ENCODE results near the gene EMC9.

Gene EMC9

DNA sequence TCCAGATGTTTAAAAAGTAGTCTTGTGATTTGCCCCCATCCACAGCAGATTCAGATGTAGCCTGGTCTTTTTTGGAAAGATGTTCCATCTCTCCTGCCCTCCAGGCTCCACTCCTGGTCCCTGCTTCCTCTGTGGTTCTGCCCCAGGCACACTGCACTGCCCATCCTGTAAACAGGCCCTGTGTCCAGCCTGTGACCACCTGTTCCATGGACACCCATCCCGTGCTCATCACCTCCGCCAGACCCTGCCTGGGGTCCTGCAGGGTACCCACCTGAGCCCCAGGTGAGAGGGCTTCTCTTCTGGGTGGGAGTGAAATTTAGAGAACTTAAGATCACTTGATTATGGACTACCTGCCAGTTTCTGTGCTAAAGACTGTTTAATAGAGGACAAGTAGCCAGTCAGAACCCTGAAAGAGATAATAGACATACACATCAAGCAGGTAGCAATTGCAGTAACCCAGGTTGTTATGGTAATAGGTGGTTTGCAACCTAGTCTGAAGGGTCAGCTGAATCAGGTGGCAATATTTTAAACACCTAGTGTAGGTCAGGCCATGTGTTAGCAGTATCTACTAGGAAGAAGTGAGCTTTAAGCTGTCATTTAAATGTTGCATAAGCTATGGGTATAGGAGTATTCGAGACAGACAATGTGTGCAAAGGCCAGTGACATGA, 8.0 kb upstream of the EMC9 start:
- in situ Hi-C loops (cut with MboI; ENCODE audit: low sequenced_read_pairs), result no loop called here

DNA sequence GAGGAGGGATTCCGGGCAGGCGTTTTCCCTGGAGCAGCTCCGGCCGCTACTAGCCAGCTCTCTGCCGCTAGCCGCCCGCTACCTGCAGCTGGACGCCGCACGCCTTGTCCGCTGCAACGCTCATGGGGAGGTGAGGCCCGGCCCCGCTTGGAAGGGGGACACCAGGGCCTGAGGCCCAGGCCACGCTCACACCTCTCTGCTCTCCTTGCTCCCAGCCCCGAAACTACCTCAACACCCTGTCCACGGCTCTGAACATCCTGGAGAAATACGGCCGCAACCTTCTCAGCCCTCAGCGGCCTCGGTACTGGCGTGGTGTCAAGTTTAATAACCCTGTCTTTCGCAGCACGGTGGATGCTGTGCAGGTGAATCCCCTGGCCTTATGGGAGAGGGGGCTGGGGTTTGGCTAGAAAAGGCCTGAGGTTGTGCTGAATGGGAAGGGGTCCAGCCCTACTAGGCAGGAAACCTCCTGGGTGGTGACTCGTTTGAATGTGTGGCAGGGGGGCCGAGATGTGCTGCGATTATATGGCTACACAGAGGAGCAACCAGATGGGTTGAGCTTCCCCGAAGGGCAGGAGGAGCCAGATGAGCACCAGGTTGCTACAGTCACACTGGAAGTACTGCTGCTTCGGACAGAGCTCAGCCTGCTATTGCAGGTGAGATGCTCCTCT, 6.5 kb upstream of the EMC9 start:
- in situ Hi-C loops (cut with MboI; ENCODE audit: low sequenced_read_pairs), result no loop called here

DNA sequence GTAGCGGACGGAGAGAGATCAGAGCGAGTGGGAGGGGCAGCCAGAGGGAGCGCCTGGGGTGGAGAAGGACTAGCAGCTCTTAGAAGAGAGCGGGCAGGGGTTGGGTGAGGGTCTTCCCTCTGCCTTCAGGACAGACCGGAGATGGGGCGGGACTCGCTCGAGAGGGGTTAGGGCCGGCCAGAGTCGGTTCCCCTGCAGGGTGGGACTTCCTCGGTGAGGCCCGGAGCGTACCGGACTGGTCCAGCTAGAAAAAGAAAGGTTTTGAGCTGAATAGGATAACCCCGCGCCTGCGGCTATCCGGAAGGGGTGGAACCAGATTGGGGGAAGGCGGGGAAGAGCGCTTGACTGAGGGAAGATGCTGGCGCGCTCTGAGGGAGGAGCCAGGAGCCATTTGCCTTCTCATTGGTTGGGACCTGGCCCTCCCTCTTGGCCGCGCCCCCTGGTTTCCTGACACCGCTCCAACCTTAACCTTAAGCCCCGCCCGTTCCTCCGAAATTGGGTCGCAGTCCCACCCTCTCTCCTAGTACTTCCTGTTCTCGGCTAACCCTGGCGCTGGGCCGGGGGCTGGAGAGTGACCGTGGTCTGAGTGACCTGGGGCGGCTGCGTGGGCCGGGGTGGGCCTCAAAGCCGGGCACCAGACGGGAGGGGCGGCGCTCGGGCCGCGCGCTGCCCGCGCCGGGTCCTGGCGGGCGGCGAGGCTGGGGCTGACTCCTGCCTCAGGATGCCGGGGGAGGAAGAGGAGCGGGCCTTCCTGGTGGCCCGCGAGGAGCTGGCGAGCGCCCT, 5.8 kb upstream of the EMC9 start, which contains the start of gene RNF31:
Gene RNF31 (plus strand): TSS at position 521 of the 783 bp plus-strand sequence. CDS start 201 bp downstream, at position 722.
- in situ Hi-C loops (cut with MboI; ENCODE audit: low sequenced_read_pairs), result no loop called here

DNA sequence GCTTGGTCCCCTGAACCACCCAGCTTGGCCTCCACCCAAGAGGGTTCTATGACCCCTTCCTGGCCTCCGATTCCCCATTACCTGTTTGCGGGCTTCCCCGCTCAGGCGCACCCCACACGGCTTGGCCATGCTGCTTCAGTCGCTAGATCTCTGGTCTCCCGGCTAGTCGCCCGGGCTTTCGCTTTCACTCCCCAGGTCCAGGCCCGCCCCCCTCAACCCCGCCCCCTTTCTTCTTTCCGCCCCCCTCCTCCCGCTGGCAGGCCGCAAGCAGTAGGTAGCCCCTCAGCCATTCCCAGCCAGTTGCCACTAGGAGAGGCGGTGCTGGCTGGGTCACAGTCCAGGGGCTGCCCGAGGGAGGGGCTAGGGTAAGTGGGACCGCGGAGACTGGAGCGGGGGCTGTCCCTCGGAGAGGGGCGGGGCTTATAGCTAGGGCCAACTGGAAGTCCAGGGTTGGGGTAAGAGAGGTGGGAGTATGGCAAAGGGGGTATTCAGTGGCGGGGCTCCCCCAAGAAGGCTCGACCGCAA, 5.1 kb upstream of the EMC9 start, which contains the start of gene PSME2:
Gene PSME2 (minus strand): TSS at position 158 of the 525 bp plus-strand sequence. CDS start 29 bp downstream, at position 129.
- in situ Hi-C loops (cut with MboI; ENCODE audit: low sequenced_read_pairs), result no loop called here

DNA sequence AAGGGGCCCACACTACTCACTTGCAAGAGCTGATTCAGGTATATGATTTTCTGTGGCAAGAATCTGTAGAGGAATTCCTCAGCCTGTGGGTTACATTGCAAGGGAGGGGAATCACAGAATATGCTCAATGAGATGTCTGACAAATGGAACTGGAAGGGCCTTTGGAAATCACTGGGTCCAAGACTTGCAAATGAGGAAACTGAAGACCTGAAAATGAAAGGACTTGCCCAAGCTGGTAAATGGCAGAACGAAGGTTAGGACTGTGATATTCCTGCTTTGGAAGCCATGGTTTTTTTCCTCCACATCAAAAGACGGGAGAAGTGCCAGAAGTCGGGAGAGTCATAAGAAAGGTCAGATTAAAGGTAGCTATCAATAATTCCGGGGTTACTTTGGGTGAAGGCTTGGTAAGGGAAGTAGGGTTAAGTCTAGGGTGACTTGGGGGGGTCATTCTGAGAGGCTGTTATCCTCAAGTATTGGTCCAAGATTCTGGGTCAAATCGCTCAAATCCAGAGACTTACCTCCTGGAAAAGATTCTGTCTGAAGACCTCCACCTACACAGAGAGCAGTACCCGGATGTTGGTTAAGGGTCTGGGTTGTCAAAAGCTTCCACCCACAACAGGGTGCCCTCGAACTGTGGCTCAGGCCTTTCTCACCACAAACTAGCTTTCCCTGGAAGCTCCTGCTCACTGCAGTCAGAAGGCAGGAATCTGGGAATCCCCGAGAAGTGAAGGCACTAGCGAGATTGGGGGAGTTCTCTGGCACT, 4.5 kb upstream of the EMC9 start:
- in situ Hi-C loops (cut with MboI; ENCODE audit: low sequenced_read_pairs), result no loop called here

DNA sequence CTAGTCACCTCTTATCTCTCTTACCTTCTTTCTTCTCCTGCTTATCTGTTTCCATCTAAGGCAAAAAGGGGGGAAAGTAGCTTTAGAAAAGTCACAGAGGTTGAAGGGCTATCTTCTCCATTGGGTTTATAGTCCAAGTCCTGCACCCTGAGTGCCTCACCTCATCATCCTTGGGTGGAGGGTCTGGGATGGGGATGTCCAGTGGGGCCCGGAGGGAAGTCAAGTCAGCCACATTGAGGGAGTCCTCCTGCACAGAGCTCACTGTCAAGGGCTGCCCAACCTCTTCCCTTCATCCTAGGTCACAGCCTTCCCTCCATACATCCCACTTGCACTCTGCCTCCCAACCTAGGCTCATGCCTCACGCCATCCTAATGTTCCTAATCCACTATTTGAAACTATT, 3.8 kb upstream of the EMC9 start:
- in situ Hi-C loops (cut with MboI; ENCODE audit: low sequenced_read_pairs), result no loop called here

DNA sequence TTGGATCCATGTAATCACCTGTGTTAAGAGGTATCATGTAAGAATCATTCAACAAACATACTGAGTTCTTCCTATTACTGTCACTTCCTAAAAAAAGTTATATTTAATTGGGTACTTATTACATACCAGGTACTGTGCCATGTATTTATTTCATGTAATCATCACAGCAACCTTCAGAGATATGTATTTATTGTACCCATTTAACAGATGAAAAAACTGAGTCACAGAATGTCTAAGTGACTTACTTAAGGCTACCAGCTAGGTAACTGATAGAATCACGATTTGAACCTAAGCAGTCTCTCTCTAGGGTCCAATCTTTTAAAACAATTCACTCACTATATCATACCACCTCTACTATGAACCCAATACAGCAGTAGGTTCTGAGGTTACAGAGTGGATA, 3.1 kb upstream of the EMC9 start:
- in situ Hi-C loops (cut with MboI; ENCODE audit: low sequenced_read_pairs), result no loop called here

DNA sequence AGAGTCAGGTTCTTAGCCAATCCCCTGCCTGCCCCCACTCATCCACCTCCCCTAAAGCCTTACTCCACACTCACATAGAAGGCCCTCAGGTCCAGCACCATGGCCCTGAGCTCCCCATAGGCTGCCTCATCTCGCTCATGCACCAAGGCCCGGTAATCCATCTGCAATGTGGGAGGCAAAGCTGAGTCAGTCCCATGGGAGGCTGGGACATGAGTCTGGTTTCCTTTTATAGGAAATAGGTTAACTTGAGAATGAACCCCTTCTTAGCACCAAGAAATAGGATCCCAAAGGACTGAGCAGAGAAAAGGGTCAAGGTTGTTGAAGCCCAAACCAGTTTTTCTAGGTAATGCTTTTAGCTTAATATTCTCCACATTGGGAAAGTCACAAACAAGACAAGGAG, 2.1 kb upstream of the EMC9 start:
- in situ Hi-C loops (cut with MboI; ENCODE audit: low sequenced_read_pairs), result no loop called here

DNA sequence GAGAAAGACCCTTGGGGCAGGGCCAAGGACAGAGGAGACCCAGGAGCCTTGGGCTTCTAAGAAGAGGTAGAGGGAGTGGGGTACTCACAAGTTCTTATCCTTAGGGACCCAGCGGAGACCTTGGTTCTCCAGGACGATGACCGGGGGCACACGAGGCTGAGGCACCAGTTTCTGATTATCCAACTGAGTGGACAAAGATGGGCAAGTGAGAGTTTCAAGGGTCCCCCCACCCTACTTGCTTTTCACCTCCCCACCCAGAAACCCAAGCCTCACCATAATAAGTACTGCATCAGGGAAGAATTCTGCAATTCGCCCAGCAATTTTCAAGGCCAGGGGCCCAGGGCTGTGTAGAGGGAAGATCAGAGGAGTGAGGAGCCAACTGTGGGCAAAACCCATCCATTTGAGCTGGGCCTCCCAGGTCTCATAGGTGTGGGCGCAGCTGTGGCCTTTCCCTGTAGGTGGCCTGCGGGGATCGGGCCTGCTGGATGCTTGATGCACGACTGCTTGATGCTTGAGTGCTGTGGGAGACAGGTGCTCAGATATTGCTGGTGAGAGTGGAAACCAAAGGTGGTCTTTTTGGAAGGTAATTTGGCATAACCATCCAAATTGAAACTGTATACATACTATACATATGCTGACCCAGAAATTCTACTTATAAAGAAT, 2.0 kb downstream of the EMC9 start:
- in situ Hi-C loops (cut with MboI; ENCODE audit: low sequenced_read_pairs), result no loop called here

DNA sequence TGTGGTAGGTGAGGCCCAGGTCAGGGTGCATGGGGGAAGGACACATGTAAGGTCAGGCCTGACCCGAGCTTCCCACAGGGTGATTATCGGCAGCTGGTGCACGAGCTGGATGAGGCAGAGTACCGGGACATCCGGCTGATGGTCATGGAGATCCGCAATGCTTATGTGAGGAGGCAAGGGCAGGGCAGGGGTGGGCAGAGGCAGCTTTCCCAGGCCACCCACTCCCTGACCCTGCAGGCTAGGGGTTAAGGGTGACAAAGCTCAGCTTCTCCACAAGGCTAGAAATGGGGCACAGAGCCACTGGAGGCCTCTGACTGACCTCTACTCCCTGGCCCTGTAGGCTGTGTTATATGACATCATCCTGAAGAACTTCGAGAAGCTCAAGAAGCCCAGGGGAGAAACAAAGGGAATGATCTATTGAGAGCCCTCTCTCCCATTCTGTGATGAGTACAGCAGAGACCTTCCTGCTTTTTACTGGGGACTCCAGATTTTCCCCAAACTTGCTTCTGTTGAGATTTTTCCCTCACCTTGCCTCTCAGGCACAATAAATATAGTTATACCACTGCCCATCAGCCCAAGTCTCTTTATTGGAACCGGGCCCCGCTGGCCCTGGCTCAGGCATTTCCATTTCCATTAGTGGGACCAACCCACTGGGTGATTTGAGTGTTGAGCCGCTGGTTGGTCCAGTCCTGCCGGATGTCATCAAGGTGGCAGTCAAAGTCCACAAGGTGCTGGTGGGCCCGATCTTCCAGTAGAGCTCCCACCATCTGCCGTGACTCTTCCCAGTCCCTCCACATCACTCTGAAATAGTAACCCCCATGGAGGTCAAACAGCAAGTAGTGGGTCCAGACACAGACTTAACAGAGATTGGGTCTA, 2.8 kb downstream of the EMC9 start:
- in situ Hi-C loops (cut with MboI; ENCODE audit: low sequenced_read_pairs), result no loop called here

DNA sequence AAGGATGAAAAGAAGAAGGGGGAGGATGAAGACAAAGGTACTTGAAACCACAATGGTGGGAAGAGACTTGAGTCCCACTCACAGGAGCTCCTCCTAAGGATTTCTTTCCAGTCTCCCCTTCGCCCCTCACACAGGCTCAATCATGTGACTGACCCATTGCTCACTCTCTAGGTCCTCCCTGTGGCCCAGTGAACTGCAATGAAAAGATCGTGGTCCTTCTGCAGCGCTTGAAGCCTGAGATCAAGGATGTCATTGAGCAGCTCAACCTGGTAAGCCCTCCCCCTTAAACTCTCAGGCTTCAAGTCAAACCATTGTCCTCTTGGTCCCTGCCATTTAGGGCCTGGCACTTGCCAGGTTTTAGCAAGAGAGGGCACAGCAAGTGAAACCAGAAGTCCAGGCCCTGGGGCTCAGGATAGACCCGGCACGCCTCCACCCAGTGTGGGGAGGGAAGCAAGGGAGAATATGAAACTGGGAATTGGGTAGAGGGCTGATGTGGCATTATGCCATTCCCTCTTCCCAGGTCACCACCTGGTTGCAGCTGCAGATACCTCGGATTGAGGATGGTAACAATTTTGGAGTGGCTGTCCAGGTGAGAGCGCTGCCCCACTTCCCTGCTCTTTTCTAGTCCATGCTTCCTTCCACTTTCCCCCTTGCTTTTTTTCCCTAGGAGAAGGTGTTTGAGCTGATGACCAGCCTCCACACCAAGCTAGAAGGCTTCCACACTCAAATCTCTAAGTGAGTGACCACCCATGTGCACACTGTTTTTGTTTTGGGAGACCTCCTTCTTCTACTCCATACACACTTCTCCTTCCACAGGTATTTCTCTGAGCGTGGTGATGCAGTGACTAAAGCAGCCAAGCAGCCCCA, 3.6 kb downstream of the EMC9 start:
- in situ Hi-C loops (cut with MboI; ENCODE audit: low sequenced_read_pairs), result no loop called here

DNA sequence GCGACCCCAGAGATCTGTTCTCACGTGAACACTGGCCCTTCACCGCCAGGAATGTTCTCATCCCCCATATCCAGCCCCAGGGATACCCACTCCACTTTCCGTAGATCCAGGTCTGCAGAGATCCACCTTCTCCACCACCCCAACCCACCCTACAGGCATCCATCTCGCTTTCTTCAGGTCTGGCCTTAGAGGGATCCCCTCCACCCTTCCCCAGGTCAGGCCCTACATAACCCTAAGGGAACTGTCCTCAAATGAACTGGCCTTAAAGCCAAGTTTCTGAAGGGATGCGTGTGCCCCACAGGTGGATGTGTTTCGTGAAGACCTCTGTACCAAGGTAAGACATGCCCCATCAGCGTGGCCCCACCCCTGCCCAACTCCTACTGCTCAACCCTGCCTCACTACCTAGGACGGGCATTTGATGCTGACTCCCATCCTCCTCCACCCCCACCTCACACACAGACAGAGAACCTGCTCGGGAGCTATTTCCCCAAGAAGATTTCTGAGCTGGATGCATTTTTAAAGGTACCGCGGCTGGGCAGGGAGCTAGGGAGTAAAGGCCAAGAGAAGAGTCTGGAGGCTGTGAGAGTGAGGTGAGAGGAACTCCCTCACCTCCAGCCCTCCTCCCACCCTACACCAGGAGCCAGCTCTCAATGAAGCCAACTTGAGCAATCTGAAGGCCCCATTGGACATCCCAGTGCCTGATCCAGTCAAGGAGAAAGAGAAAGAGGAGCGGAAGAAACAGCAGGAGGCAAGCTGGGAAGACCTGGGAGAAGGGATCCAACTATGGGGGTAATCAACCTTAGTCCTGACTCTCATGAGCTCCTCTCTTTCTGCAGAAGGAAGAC, 4.5 kb downstream of the EMC9 start:
- in situ Hi-C loops (cut with MboI; ENCODE audit: low sequenced_read_pairs), result no loop called here

DNA sequence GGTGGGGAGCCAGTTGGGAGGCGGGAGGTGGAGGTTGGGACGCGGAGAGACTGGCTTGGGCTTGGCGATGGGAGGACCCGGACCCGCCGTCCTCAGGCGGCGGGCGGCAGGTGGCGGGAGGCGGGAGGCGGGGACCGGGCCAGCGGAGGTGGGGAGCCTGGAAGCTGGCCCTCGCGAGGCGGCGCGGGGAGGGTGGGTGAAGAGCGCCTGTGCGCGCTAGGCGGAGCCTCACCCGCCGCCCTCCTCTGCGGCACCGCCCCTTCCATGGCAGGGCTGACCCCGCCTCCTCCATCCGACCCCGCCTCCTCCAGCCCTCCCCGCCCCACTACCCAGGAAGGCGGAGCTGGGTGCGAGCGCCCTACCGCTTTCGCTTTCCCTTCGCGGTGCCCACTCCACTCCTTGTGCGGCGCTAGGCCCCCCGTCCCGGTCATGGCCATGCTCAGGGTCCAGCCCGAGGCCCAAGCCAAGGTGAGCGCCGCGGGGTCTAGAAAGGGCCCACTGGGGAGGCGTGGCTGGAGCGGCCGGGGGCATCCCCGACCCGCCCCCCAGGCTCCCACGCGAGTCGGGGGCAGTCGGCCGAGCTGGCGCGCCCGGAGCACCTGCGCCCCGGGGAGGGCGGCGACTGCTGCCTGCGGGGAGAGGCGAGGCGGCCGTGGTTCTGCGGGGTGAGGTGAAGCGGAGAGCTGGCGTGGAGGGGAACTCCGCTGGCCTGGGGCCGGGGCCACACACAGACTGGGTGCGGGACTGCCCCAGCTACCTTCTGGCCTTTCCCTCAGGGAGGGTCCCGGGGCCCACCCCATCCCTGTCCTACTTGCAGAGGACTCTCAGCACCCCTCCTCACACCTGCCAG, 5.3 kb downstream of the EMC9 start, which contains the start of gene PSME1:
Gene PSME1 (plus strand): TSS at position 361 of the 850 bp plus-strand sequence. CDS start 69 bp downstream, at position 430.
- in situ Hi-C loops (cut with MboI; ENCODE audit: low sequenced_read_pairs), result no loop called here

DNA sequence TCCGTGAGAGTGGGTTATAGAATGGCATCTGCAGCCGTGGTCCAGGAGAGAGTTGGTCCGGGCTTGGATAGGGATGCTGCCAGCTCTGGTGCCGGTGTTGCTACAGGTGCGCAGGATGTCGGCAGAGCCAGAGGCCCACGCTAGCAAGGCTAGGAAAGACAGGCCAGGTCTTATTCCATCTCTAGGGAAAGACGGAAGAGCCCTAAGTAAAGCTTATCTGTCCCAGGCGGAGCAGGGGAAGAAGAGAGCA, 5.9 kb downstream of the EMC9 start:
- in situ Hi-C loops (cut with MboI; ENCODE audit: low sequenced_read_pairs), result no loop called here

DNA sequence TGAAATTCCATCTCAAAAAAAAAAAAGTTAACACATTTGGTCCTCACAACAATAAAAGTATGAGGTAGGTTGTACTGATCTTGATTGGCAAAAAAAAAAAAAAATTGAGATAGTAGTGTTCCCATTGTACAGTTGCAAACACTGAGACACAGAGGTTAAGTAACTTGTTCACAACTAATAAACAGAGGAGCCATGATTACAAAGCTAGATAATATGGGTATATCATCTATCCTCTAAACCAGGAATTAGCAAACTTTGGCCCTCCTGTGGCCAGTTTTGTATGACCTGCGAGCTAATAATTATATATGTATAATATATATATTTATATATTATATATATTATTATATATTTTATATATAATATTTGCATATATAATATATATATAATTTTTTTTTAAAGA, 7.7 kb downstream of the EMC9 start:
- in situ Hi-C loops (cut with MboI; ENCODE audit: low sequenced_read_pairs), result no loop called here

DNA sequence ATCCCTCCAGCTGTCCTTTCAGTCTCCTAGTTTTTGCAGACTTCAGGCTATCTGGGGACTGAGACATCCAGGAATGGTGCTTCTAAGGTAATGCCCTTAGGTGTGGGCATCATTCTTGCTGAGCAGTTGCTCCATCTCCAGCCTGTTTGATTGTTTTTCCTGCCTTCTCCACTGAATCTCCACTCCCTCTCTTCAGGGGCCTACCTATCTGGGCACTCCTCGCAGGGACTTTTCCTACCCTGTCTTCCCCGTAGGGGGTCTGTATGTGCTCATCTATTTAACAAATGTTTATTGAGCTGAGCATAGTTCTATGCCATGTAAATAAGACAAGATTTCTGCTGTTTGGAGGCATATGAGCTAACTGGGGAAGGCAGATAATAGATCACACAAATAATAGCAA, 8.4 kb downstream of the EMC9 start:
- in situ Hi-C loops (cut with MboI; ENCODE audit: low sequenced_read_pairs), result no loop called here

Data from hTERT RPE-1 (cell line).